Peyer's patch (tissue), 4 donors: ENCODE data around the gene URAD. TPM values are rescaled to one million over a fixed set of nuclear protein-coding genes. Genes with fewer than 3 reads are reported as not detected.
"Not testable (repeated sequence)": the region's sequence is repeated elsewhere in the genome, so short reads cannot be mapped to it uniquely, and the experiment has no call there.

ENCODE experiments used
- DNase-seq, 3 donors: peaks; one replicate each; pipeline ENCODE4 v3.0.0-alpha.2; 2017 to 2019
- H3K27ac ChIP-seq, 4 donors: fragments of 200-600 bp; sonication (generic); one replicate each; pipeline ENCODE4 v1.5.1; 2016 to 2019
- H3K27me3 ChIP-seq, 2 donors: fragments of 200-600 bp; sonication (generic); one replicate each; pipeline ENCODE4 v1.5.1; 2019
- H3K36me3 ChIP-seq, 3 donors: fragments of 200-600 bp; sonication (generic); one replicate each; pipeline ENCODE4 v1.5.1; 2016 to 2019
- H3K4me1 ChIP-seq, 4 donors: fragments of 200-600 bp; sonication (generic); one replicate each; pipeline ENCODE4 v1.5.1; 2016 to 2019
- H3K4me3 ChIP-seq, 4 donors: fragments of 200-600 bp; sonication (generic); 1 replicate in 3 of 4; 2 replicates in 1 of 4; pipeline ENCODE4 v1.5.1; 2016 to 2019; ENCODE audit warnings: mild to moderate bottlenecking in 1 of 4
- H3K9me3 ChIP-seq, 4 donors: fragments of 200-600 bp; sonication (generic); one replicate each; pipeline ENCODE4 v1.5.1; 2016 to 2019; ENCODE audit warnings: mild to moderate bottlenecking in 1 of 4
- CTCF ChIP-seq, 6 experiments: fragments of 450-650 bp in 4 of 6; fragments of 200-600 bp in 2 of 6; sonication (generic) in 1 of 6; IDR thresholded peaks; one replicate each; pipeline ENCODE4 v1.5.1; 2017 to 2019; ENCODE audit warnings: antibody characterized with exemption in 6 of 6, mild to moderate bottlenecking in 3 of 6, moderate library complexity in 1 of 6
- POLR2A ChIP-seq, 2 donors: fragments of 450-650 bp; IDR thresholded peaks; one replicate each; pipeline ENCODE4 v1.5.1; 2017; ENCODE audit warnings: antibody characterized with exemption in 2 of 2, mild to moderate bottlenecking in 2 of 2, moderate library complexity in 2 of 2
- total RNA-seq, 4 donors: library from RNA; depleted of rRNA; stranded (reverse); fragments of >200 nt; gene quantifications; one replicate each; pipeline ENCODE4 v1.1.0, GENCODE V29; 2016

The URAD gene
- 100 to 1,000 TPM in 2 of 4 donors, 10 to 100 TPM in 2; 38.0 to 144 (median 99.0) TPM for total RNA-seq

DNA sequence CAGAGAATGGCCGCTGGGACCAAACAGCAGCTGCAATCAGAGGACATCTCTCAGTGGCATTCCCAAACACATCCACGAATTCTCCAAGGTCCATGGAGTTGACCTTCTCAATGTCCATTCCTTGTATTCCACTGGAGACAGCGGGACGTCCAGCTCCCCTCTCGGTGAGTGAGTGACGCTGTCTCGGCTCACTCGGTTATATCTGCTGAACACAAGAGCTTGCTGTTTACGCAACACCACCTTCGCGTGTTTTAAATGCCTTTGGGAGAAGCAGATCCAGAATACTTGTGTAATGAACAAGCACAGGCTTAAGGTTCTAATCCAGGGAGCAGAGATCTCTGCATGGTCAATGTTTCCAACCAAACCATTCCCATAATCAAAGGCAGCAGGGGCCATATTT, at the start of gene URAD:
URAD (minus strand) TSS at position 174 of the 400 bp plus-strand sequence; CDS start at position 118, 56 bp downstream.
- H3K36me3 ChIP-seq = no peaks in the 10 kb centered on the region
- no peaks in the 10 kb centered on the region for H3K9me3 ChIP-seq
- H3K27me3 ChIP-seq = no peaks in the 10 kb centered on the region
- no peak within 1 kb of the TSS for H3K27ac ChIP-seq
- no peak within 1 kb of the TSS for H3K4me3 ChIP-seq
- peak in 1 of 3 donors; percentile 10 for DNase-seq
- H3K4me1 ChIP-seq = no peaks in the 10 kb centered on the region
- TF ChIP-seq POLR2A (IDR thresholded peaks at IDR 0.05) = no peak

DNA sequence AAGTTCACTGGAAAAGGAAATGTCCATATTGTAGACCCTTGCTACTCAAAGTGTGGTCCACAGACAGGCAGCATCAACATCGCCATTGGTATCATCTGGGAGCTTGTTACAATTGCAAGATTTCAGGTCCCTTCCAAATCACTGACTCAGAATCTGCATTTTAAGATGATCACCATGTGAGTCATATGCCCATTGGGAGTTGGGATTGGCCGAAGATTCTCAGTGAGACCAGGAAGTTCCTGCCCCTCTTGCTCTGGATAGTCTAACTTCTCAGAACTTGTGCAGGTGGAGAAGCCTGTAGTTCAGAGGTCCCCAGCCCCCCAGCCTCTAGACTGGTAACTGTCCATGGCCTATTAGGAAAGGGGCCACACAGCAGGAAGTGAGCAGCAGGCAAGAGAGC, 48.9 kb upstream of the URAD start:
- Histone ChIP-seq H3K27me3 (no peaks in the 10 kb centered on the region), H3K27ac (no peak overlapping the region), H3K36me3 (no peaks in the 10 kb centered on the region), H3K9me3 (no peaks in the 10 kb centered on the region), H3K4me3 (no peak overlapping the region), H3K4me1 (no peaks in the 10 kb centered on the region)
- no peak for DNase-seq
- TF ChIP-seq POLR2A (IDR thresholded peaks at IDR 0.05) (no peak), CTCF (IDR thresholded peaks at IDR 0.05) (no peak)

GRCh38 chr13:28035146-28035782, 46.8 kb upstream of the URAD start:
- Histone ChIP-seq H3K9me3 (no peaks in the 10 kb centered on the region), H3K27me3 (no peaks in the 10 kb centered on the region), H3K36me3 (no peaks in the 10 kb centered on the region), H3K27ac (no peak overlapping the region), H3K4me1 (no peaks in the 10 kb centered on the region), H3K4me3 (no peak overlapping the region)
- no peak for DNase-seq
- no peak for TF ChIP-seq POLR2A (IDR thresholded peaks at IDR 0.05)
- TF ChIP-seq CTCF (IDR thresholded peaks at IDR 0.05) = no peak

GRCh38 chr13:28033894-28034655, 45.6 kb upstream of the URAD start:
- TF ChIP-seq CTCF (IDR thresholded peaks at IDR 0.05) = no peak
- TF ChIP-seq POLR2A (IDR thresholded peaks at IDR 0.05) = no peak
- no peak overlapping the region for H3K27ac ChIP-seq
- no peak for DNase-seq
- H3K4me3 ChIP-seq = no peak overlapping the region
- H3K36me3 ChIP-seq = no peaks in the 10 kb centered on the region
- no peaks in the 10 kb centered on the region for H3K9me3 ChIP-seq
- H3K4me1 ChIP-seq = no peaks in the 10 kb centered on the region
- no peaks in the 10 kb centered on the region for H3K27me3 ChIP-seq

DNA sequence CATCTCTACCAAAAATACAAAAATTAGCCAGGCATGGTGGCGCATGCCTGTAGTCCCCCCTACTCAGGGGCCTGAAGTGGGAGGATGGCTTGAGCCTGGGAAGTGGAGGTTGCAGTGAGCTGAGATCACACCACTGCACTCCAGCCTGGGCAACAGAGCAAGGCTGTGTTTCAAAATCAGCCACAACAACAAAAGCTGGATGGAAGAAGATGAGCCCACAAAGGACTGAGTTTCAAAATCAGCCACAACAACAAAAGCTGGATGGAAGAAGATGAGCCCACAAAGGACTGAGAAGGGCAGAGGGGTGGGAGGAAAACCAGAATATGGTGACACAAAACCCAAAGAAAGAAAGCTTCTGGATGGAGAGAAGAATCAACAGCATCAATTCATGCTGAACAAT, 43.9 kb upstream of the URAD start:
- not testable (repeated sequence) for H3K4me3 ChIP-seq, H3K9me3 ChIP-seq, H3K27ac ChIP-seq, H3K36me3 ChIP-seq, H3K27me3 ChIP-seq, H3K4me1 ChIP-seq, DNase-seq

DNA sequence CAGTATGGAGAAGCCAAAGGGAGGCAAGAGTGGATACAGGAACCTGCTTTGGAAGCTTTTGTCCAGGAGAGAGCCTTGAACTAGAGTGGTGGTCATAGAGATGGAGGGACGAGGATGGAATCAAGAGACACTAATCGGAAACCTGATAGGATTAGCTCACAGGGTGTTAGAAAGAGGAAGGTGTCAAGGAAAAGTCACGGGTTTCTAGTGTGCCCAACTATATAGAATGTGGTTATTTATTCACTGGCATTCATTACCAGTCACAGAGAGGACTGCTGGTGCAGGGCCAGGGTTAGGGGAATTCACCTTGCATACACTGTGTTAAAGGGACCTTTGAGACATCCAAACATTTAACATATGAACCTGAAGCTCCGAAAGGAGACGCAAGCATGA, 43.4 kb upstream of the URAD start:
- Histone ChIP-seq H3K9me3 (no peaks in the 10 kb centered on the region), H3K4me1 (no peaks in the 10 kb centered on the region), H3K27me3 (no peaks in the 10 kb centered on the region), H3K36me3 (no peaks in the 10 kb centered on the region), H3K27ac (peak overlapping the region in 1 of 4 donors; percentile 56), H3K4me3 (no peak overlapping the region)
- TF ChIP-seq CTCF (IDR thresholded peaks at IDR 0.05) (no peak), POLR2A (IDR thresholded peaks at IDR 0.05) (no peak)
- no peak for DNase-seq
